HCEC 1CT (cell line): Measurements from ENCODE around the gene GNAT1.
A peak's percentile ranks its signal among the peaks of the same experiment; 100 is the strongest.

ENCODE experiments used
- DNase-seq: peaks from one replicate; pipeline ENCODE4 v3.0.0-alpha.2; 2017

Gene GNAT1

DNA sequence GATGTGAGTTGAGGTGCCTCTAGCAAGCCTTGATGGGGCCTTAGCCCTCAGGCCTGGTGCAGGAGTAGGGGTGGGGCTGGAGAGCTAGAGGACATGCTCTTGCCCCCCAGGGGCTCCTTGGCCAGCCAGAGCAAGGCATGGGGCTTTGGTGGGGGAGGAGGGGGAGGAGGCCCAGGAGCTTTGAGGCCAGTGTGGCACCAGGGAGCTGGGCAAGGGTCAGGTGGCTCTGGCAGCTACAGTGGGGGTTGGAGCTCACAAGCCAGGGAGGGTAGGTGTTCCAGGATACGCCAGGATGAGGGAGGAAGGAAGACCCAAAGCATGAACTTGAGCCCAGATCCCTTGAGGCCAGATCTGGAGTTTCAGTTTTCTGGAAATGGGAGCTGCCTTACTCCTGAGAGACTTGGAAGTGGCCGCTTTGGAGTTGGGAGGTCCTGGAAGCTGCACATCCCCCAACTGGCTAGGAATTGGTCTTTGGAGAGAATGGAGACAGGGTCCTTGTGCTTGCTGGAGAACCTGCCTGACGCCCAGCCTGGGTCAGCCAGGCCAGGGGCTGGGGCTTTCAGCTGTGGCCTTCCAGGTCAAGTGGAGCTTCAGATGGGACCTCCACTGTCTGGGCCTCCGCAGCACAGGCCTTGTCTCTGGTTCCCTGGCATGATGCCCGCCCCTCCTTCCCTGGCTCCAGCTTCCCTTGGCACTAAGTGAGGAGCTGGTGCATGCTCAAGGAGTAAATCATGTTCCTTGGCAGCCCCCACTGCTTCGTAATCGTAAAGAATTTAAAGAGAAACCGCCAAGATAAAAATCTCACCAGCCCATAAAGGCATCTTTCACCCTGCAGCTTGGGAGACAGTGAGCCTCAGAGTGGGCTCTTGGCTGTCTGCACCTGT, 27.6 kb upstream of the GNAT1 start:
- peak; percentile 85 for DNase-seq

DNA sequence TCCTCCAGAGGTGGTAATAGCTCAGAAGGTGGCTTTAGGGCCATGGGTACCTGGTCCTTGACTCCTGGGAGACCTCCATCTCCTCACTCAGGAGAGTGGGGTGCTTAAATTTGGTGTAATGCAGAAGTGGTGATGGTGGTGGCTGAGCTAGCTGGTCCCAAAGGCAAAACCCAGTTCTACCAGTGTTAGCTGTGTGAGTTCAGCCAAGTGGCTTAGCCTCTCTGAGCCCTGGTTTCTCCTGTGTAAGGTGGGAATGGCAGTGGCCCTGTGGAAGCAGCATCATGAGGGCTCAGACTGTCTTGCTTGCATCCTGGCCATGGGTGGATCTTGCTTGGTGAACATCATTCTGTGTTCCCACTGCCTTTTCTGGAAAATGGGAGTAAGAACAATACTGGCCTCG, 26.9 kb upstream of the GNAT1 start:
- DNase-seq = no peak

GRCh38 chr3:50164984-50165909, 26.2 kb upstream of the GNAT1 start:
- no peak for DNase-seq

- DNase-seq = no peak
These were observed 25.4 kb upstream of the GNAT1 start for GRCh38 chr3:50165910-50166538.

GRCh38 chr3:50166620-50167019, 24.8 kb upstream of the GNAT1 start:
- no peak for DNase-seq

DNA sequence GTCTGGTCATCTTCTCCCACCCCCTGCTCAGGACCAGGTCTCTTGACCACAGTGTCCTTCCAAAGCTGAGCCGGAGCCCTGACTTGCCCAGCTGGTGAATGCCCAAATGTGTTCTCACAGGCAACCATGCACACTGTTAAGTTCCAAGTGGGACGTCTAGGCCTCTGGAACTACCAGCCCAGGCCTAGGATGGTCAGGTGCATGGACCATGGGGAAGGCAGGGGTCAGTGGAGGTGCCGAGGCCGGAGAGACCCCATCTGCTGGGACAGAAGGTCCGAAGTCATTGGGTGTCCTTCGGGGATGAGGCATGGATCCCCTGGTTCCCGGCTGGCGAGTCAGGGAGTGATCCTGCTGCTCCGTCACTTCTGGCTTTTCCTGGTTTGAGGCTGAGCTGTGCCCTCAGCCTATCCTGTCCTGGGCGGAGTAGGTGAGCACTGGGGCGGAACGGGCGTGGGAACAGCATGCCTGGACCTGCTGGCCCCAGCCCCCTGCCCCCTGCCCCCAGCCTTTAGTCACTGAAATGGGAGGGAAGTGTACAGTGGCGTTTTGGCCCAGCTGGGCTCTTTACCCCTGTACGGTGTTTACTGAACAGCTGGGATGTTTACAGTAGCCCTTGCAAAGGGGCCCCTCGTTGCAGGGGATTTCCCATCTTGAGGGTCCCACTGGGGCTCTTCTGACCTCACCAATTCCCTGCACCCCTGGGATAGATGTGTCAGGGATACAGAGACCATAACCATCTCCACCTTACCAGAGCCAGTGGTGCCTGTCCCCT, 24.2 kb upstream of the GNAT1 start:
- DNase-seq = no peak

GRCh38 chr3:50167841-50168209, 23.6 kb upstream of the GNAT1 start:
- DNase-seq = no peak

GRCh38 chr3:50168388-50168787, 23.0 kb upstream of the GNAT1 start:
- DNase-seq = no peak

DNA sequence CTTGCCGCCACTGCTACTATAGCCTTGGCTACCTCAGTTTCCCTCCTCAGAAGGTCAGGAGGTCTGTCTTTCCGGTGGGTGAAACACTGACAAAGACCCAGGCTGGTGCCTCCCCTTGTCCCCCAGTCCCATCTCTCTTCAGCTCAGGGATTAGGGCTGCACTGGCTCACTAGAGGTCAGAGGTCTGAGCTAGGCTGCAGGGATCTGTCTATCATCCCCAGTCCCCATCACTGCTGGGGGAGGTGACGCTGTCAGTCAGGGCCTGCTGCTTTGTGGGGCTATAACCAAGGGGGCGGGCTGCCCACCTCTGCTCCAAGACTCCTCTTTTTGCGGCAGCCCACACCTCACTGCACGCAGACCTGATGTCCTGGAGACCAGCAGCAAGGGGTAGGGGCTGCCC, 22.6 kb upstream of the GNAT1 start:
- DNase-seq = no peak

- DNase-seq = no peak
These were observed 22.1 kb upstream of the GNAT1 start for GRCh38 chr3:50169232-50169832.

DNA sequence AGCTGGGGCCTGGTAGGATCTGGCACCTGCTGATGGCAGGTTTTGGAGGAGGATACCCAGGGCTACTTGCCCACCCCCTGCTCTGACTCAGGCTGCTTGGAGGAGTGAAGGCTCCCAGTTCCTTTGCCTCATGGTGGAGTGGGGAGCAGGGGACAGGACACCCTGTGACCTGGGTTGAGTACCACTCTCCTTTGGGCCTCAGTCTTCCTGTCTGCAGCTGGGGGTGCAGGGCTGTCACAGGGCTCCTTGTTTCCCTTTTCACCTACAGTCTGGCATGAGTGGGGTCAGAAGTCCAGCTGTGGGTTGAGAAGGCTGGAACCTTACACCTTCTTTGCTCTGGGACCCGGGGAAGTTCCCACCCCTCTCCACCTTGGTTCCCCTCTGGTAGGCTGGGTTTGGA, 21.6 kb upstream of the GNAT1 start:
- DNase-seq = no peak

DNA sequence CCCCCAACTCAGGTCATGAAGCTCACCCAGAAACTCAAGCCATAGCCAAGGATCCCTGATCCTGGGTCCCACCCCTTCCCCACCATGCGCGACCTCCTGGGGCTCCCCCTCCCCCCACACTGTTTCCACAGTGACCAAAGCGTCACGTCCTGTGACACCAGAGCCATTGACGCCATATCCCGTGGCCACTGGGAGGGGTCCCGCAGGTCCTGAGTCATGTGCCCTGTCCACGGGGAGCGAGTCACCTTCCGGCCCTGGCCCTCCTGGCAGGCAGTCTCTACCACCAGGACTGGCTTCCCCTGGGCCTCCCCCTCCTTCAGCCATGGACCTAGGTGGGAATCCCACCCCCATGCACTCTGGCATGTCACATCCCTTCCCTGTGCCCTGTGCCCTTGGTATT, 20.7 kb upstream of the GNAT1 start:
- peak; percentile 74 for DNase-seq

DNA sequence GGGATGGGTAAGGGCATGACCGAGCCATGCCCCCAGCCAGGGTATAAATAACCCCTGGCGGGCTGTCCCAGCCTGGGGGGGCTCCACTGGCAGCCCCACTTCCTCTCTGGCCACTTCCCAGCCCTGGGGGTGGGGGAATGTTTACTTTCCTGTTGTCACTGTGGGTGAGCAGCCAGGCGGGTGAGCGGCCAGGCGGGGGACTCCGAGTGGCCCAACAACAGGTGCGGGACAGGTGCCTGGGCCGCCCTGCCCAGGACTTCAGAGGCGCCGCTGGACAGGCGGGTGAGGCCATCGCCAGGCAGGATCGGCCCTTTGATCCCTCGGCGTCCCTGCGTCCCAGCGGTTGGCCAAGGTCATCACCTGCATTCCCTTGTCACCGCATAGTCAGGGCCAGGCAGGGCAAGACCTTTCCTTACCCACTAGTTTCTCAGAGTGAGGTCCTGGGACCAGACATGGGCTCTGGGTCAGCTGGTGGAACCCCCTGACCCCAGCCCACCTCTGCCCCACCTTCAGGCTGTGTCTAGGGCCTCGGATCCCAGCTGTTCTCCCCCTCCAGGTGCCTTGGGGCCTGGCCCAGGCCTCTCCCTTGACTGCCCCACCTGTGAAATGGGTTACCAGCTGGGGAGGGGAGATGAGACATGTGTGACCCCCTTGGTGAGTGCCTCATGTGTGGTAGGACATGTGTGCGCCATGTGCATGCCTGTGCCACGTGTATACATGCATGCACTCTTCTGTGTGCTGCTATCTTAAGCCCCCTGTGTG, 19.7 kb upstream of the GNAT1 start:
- no peak for DNase-seq

- DNase-seq = no peak
These were observed 18.7 kb upstream of the GNAT1 start for GRCh38 chr3:50172626-50173220.

DNA sequence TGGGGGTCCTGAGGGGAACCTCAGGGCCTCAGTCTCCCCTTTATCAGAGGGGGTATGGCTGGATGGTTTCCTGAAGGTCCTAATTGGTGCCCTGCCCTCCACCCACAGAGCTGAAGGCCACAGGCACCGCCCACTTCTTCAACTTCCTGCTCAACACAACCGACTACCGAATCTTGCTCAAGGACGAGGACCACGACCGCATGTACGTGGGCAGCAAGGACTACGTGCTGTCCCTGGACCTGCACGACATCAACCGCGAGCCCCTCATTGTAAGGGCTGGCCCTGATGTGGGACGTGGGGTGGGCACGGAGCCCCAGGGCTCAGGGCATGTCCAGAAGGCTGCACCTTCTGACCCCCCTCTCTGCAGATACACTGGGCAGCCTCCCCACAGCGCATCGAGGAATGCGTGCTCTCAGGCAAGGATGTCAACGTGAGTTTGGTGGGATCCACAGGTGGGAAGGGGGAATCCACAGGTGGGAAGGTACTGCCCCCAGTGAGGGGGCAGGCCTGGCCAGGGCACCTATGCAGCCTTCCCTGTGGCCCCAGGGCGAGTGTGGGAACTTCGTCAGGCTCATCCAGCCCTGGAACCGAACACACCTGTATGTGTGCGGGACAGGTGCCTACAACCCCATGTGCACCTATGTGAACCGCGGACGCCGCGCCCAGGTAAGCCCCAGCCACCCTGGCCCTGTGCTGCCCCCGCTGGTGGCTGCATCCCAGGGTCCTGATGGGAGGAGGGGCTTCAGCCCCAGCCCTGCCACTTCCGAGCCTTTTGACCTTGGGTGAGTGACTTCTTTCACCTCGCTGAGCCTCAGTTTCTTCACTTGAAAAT, 17.5 kb upstream of the GNAT1 start:
- no peak for DNase-seq

GRCh38 chr3:50174517-50174895, 16.9 kb upstream of the GNAT1 start:
- DNase-seq = no peak

GRCh38 chr3:50174947-50175524, 16.4 kb upstream of the GNAT1 start:
- no peak for DNase-seq

DNA sequence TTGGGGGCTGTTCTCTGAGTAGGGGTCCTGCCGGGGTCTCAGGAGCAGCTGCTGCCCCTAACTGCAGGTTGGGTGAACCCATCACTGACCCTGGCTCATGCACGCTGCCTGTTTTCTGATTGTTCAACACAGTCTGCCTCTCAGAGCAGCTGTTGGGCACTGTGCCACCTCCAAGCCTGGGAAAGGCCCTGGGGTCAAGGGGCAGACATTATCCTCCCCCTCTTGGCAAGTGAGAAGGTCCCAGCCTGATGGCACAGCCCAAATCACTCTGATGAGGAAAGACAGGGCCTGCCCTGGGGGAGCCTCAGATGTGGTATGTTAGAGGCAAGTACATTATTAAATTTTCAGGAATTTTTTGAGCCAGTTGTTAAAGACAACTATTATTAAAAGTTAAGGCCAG, 14.1 kb upstream of the GNAT1 start:
- no peak for DNase-seq

GRCh38 chr3:50179710-50180109, 11.7 kb upstream of the GNAT1 start:
- no peak for DNase-seq

DNA sequence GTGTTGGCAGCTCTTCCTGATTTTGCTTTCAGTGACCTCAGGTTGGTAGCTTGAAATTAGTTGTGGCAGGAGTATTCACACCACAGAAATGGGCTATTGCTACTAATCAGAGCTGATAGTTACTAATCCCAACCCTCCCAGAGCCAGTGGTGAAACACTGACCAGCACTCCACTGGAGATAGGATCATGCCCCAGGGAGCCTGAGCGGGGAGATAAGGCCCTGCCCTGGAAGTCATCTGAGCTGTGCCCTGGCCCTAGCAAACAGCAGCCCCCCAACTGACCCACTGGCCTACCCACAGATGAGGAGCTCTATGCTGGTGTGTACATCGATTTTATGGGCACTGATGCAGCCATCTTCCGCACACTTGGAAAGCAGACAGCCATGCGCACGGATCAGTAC, 9.4 kb upstream of the GNAT1 start:
- DNase-seq = no peak
